ENCODE results near the gene ASRGL1. TPM values are rescaled to one million over a fixed set of nuclear protein-coding genes. Genes with fewer than 3 reads are reported as not detected.

Gene ASRGL1
- 10 to 100 TPM in 3 of 4 donors, 1 to 10 TPM in 1; 5.8 to 35.9 (median 16.5) TPM for total RNA-seq

DNA sequence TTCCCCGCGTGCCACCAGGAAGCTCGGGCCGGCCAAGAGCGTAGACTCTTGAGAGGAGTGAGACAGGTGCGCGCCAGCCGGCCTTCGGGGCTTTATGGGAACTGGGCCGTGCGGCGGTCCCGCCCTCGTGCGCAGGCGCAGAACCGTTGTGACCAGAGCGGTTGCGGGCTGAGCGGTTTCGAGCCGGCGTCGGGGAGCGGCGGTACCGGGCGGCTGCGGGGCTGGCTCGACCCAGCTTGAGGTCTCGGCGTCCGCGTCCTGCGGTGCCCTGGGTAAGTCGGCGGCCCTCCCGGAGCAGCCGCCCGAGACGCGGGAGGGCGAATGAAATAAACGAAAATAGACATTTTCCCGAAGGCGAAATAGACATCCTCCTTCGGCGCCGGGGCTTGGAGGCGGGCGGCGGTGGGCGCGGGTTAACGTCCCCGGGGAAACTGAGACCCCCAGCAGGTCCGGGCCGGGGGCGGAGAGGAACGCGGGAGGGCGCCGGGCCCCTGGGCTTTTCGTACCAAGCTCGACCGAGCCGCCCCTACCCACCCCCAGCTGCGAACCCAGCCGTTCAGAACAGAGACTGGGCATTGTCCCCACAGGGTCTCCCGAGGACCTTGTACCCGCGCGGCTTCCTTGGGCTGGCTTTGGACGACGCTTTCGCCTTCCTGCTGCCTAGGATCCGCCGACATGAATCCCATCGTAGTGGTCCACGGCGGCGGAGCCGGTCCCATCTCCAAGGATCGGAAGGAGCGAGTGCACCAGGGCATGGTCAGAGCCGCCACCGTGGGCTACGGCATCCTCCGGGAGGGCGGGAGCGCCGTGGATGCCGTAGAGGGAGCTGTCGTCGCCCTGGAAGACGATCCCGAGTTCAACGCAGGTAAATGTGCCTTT is at the start of gene ASRGL1:
TSS of gene ASRGL1 (plus strand) at position 146 of the 879 bp plus-strand sequence. CDS start at position 676, 530 bp downstream.
- DNase-seq: peak; percentile 93 to 94
- peaks cover 0 to 6% of the 10 kb centered on the region in 2 donors for H3K4me1 ChIP-seq
- no peaks in the 10 kb centered on the region for H3K27me3 ChIP-seq
- 2% methylated on average over 21 to 30 of the region's 98 CpGs for WGBS, 2 donors
- H3K9me3 ChIP-seq: no peaks in the 10 kb centered on the region
- H3K27ac ChIP-seq: peak within 1 kb of the TSS in 1 of 3 donors; percentile 37
- H3K36me3 ChIP-seq: no peaks in the 10 kb centered on the region
- intact Hi-C loops (cut with DNase I): no loop called here
- TF ChIP-seq, protein P1, sequence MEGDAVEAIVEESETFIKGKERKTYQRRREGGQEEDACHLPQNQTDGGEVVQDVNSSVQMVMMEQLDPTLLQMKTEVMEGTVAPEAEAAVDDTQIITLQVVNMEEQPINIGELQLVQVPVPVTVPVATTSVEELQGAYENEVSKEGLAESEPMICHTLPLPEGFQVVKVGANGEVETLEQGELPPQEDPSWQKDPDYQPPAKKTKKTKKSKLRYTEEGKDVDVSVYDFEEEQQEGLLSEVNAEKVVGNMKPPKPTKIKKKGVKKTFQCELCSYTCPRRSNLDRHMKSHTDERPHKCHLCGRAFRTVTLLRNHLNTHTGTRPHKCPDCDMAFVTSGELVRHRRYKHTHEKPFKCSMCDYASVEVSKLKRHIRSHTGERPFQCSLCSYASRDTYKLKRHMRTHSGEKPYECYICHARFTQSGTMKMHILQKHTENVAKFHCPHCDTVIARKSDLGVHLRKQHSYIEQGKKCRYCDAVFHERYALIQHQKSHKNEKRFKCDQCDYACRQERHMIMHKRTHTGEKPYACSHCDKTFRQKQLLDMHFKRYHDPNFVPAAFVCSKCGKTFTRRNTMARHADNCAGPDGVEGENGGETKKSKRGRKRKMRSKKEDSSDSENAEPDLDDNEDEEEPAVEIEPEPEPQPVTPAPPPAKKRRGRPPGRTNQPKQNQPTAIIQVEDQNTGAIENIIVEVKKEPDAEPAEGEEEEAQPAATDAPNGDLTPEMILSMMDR (IDR thresholded peaks at IDR 0.05): no peak
- peak in 1 of 2 donors; percentile 40 for TF ChIP-seq POLR2A (IDR thresholded peaks at IDR 0.05)
- peak within 1 kb of the TSS; percentile 18 to 64 (median 62) for H3K4me3 ChIP-seq (replicated peaks in 1 of 3)

DNA sequence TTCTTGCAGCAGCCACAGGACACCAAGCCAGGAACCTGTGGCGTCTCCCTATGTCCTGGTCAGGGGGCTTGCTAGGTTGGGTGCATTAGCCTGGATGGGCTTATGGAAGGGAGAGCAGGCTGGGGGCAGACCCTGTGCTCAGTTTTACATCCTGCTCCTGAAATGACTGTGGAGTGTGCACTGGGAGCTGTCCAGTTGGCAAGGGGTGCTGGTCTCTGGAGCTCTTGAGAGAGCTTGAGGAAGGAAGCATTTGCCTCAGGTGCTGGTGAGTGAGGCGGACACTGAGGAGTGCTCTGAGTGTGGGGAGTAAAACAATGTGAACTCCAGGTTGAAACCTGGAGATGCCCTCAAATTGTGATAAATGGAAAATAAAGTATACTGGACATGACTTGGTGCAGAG is 41.7 kb upstream of the ASRGL1 start:
- TF ChIP-seq, protein P1 (IDR thresholded peaks at IDR 0.05): no peak
- TF ChIP-seq POLR2A (IDR thresholded peaks at IDR 0.05): no peak
- Histone ChIP-seq H3K4me3 (replicated peaks in 1 of 3) (no peak overlapping the region), H3K36me3 (no peaks in the 10 kb centered on the region), H3K4me1 (no peaks in the 10 kb centered on the region), H3K27me3 (no peaks in the 10 kb centered on the region), H3K9me3 (no peaks in the 10 kb centered on the region), H3K27ac (no peak overlapping the region)
- intact Hi-C loops (cut with DNase I): no loop called here
- 51% methylated on average over 2 of the region's 2 CpGs for WGBS, 2 donors
- peak; percentile 42 to 66 for DNase-seq

DNA sequence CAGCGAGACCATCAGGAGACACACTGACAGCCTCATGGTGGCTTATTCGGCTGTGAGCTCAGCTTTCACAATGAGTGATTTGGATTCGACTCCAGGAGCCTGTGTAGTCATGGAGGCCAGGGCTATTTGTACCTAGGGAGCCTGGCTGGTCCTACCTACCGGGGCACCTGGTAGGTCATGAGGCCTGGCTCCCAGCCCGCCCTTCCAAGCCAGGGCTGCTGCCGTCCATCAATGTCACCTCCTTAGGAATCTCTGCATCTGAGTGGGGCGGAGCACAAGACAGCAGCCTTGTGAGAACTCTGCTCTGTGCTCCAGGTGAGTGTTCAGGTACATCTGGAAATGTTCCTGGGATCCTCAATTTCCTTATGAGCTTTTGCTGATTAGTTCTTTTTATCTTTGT is 38.3 kb upstream of the ASRGL1 start, which contains the start of gene SCGB1D4:
TSS of gene SCGB1D4 (minus strand) at position 101 of the 400 bp plus-strand sequence. CDS start at position 36, 65 bp downstream.
- intact Hi-C loops (cut with DNase I): no loop called here

DNA sequence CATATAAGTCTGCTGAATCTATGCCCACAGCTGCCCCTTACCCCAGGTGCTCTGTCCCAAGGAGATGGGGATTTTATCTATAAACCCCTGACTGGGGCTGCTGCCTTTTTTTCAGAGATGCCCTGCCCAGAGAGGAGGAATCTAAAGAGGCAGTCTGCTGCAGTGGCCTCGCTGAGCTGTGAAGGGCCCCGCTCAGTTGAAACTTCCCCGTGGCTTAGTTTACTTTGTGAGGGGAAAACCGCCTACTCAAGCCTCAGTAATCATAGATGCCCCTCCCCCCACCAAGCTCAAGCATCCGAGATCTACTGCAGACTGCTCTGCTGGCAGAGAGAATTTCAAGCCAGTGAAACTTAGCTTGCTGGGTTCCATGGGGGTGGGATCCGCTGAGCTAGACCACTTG is 31.0 kb upstream of the ASRGL1 start:
- intact Hi-C loops (cut with DNase I): no loop called here
- Histone ChIP-seq H3K4me3 (replicated peaks in 1 of 3) (no peak overlapping the region), H3K9me3 (no peaks in the 10 kb centered on the region), H3K36me3 (no peaks in the 10 kb centered on the region), H3K27ac (no peak overlapping the region), H3K27me3 (no peaks in the 10 kb centered on the region), H3K4me1 (no peaks in the 10 kb centered on the region)
- DNase-seq: peak; percentile 38 to 44
- WGBS, 2 donors: 27 to 37% methylated on average over 5 to 6 of the region's 6 CpGs
- TF ChIP-seq POLR2A (IDR thresholded peaks at IDR 0.05): no peak
- TF ChIP-seq, protein P1 (IDR thresholded peaks at IDR 0.05): no peak

More for the DNA sequence above, 38.3 kb upstream of the ASRGL1 start, which contains the start of gene SCGB1D4:
- no peaks in the 10 kb centered on the region for H3K9me3 ChIP-seq
- no peak for DNase-seq
- H3K27ac ChIP-seq: no peak within 1 kb of the TSS
- H3K4me1 ChIP-seq: no peaks in the 10 kb centered on the region
- TF ChIP-seq, protein P1 (IDR thresholded peaks at IDR 0.05): no peak
- no peak for TF ChIP-seq POLR2A (IDR thresholded peaks at IDR 0.05)
- no peaks in the 10 kb centered on the region for H3K27me3 ChIP-seq
- H3K36me3 ChIP-seq: no peaks in the 10 kb centered on the region
- H3K4me3 ChIP-seq (replicated peaks in 1 of 3): no peak within 1 kb of the TSS
- WGBS, 2 donors: 89 to 91% methylated on average over 3 to 6 of the region's 7 CpGs

DNA sequence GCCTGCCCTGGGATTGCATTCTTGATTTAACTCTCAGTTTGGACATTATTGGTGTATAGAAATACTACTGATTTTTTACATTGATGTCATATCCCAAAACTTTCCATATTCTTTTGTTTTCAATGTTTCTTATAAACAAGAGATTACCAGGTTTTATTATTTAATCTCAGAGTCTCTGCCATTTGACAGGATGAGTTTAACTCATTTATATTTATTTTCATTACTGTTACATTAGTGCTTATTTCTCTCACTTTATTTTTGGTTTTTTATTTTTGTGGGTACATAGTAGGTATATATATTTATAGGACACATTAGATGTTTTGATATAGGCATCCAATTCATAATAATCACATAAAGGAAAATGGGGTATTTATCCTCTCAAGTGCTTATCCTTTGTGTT is 29.3 kb upstream of the ASRGL1 start:
- intact Hi-C loops (cut with DNase I): no loop called here
- no peaks in the 10 kb centered on the region for H3K36me3 ChIP-seq
- no peaks in the 10 kb centered on the region for H3K4me1 ChIP-seq
- H3K27me3 ChIP-seq: no peaks in the 10 kb centered on the region
- TF ChIP-seq POLR2A (IDR thresholded peaks at IDR 0.05): no peak
- TF ChIP-seq, protein P1 (IDR thresholded peaks at IDR 0.05): no peak
- no peak overlapping the region for H3K27ac ChIP-seq
- no peak overlapping the region for H3K4me3 ChIP-seq (replicated peaks in 1 of 3)
- H3K9me3 ChIP-seq: no peaks in the 10 kb centered on the region
- no peak for DNase-seq
